ENCODE measurements around the gene QRICH1. TPM values are rescaled to one million over a fixed set of nuclear protein-coding genes. Genes with fewer than 3 reads are reported as not detected.

Gene QRICH1
- total RNA-seq, 1 experiment from 2014 or later = 151 TPM

GRCh38 chr3:49057268-49057667 is 36.6 kb downstream of the QRICH1 start:
- no peak overlapping the region for H2AFZ ChIP-seq (ENCODE audit: low read length)
- H3K9ac ChIP-seq (ENCODE audit: extremely low read depth, insufficient read length, low read length) = no peak overlapping the region
- H2BK120ac ChIP-seq (ENCODE audit: low read depth, low read length, poor library complexity, severe bottlenecking) = no peak overlapping the region
- H4K5ac ChIP-seq (ENCODE audit: insufficient read length, low read depth, low read length) = no peak overlapping the region
- H3K79me1 ChIP-seq (ENCODE audit: insufficient read depth, low read depth, low read length, poor library complexity, severe bottlenecking) = no peaks in the 10 kb centered on the region
- Mint-ChIP-seq H3K27me3 (ENCODE audit: low read depth) (no peaks in the 10 kb centered on the region), H3K27ac (no peak overlapping the region), H3K36me3 (ENCODE audit: insufficient read depth in 1 of 3, low read depth in 3 of 3) (peaks cover 32 to 83% (median 58%) of the 10 kb centered on the region in 3 experiments; a peak in 6 of 7 replicates), H3K4me1 (no peaks in the 10 kb centered on the region), H3K9me3 (no peaks in the 10 kb centered on the region), H3K4me3 (no peak overlapping the region)
- H3K79me2 ChIP-seq (ENCODE audit: insufficient read depth, low read length) = no peaks in the 10 kb centered on the region
- no peak overlapping the region for H3K4me2 ChIP-seq (ENCODE audit: insufficient read depth, insufficient read length, low read length)
- TF ChIP-seq, protein P1, sequence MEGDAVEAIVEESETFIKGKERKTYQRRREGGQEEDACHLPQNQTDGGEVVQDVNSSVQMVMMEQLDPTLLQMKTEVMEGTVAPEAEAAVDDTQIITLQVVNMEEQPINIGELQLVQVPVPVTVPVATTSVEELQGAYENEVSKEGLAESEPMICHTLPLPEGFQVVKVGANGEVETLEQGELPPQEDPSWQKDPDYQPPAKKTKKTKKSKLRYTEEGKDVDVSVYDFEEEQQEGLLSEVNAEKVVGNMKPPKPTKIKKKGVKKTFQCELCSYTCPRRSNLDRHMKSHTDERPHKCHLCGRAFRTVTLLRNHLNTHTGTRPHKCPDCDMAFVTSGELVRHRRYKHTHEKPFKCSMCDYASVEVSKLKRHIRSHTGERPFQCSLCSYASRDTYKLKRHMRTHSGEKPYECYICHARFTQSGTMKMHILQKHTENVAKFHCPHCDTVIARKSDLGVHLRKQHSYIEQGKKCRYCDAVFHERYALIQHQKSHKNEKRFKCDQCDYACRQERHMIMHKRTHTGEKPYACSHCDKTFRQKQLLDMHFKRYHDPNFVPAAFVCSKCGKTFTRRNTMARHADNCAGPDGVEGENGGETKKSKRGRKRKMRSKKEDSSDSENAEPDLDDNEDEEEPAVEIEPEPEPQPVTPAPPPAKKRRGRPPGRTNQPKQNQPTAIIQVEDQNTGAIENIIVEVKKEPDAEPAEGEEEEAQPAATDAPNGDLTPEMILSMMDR (conservative IDR thresholded peaks at IDR 0.05) = no peak
- H2BK15ac ChIP-seq (ENCODE audit: low read depth, low read length) = no peak overlapping the region
- DNase-seq = no peak
- H3K4me1 ChIP-seq (ENCODE audit: insufficient read depth, low read length) = no peaks in the 10 kb centered on the region
- no peak overlapping the region for H3K18ac ChIP-seq (ENCODE audit: insufficient read length, low read depth, low read length)
- no peak overlapping the region for H3K56ac ChIP-seq (ENCODE audit: insufficient read length, low read depth, low read length)
- H2BK20ac ChIP-seq (ENCODE audit: low read depth, low read length, poor library complexity, severe bottlenecking) = no peak overlapping the region
- H3K27ac ChIP-seq (ENCODE audit: insufficient read length, low read depth, low read length) = no peak overlapping the region
- H3K4ac ChIP-seq (ENCODE audit: low read depth, low read length) = no peak overlapping the region
- H3K27me3 ChIP-seq (ENCODE audit: insufficient read depth, low read length) = no peaks in the 10 kb centered on the region
- no peaks in the 10 kb centered on the region for H4K20me1 ChIP-seq (ENCODE audit: control insufficient read depth, insufficient read depth, insufficient read length)
- H3K23me2 ChIP-seq (ENCODE audit: insufficient read length, low read depth, low read length, poor library complexity, severe bottlenecking) = no peaks in the 10 kb centered on the region
- no peak overlapping the region for H3K14ac ChIP-seq (ENCODE audit: insufficient read depth, low read length)
- no peak overlapping the region for H3K23ac ChIP-seq (ENCODE audit: insufficient read length, low read depth, low read length)
- H2BK5ac ChIP-seq (ENCODE audit: insufficient read length, low read length) = no peak overlapping the region
- H4K91ac ChIP-seq (ENCODE audit: insufficient read length, low read depth, low read length) = no peak overlapping the region
- WGBS (ENCODE audit: extremely low coverage, insufficient read length, low lambda C conversion rate) = no CpG with 5 or more reads among the region's 10 CpGs
- no peak overlapping the region for H4K8ac ChIP-seq (replicated peaks; ENCODE audit: insufficient read length, low read depth, low read length)
- H2AK5ac ChIP-seq (ENCODE audit: insufficient read length, low read length) = no peak overlapping the region
- no peak overlapping the region for H3T11ph ChIP-seq (ENCODE audit: low read length)
- no peaks in the 10 kb centered on the region for H3K9me3 ChIP-seq (ENCODE audit: control insufficient read depth, low read depth, low read length)
- no peak overlapping the region for H2BK12ac ChIP-seq (ENCODE audit: insufficient read length, low read depth, low read length)
